Mucosa of rectum (tissue), 2 donors: Measurements from ENCODE around the gene LGALS3.

Experiments used
- H3K27ac ChIP-seq, 2 donors: one replicate each; pipeline ENCODE4 v1.7.0; 2013; ENCODE audit warnings: inconsistent platforms in 2 of 2, low read depth in 2 of 2, low read length in 2 of 2
- H3K27me3 ChIP-seq, 2 donors: one replicate each; pipeline ENCODE4 v1.7.0; 2013; ENCODE audit warnings: low read length in 2 of 2; ENCODE audit not compliant: control insufficient read depth in 2 of 2, insufficient read depth in 2 of 2
- H3K36me3 ChIP-seq, 2 donors: one replicate each; pipeline ENCODE4 v1.7.0; 2013; ENCODE audit warnings: low read length in 2 of 2; ENCODE audit not compliant: control insufficient read depth in 2 of 2, insufficient read depth in 2 of 2
- H3K4me1 ChIP-seq, 2 donors: one replicate each; pipeline ENCODE4 v1.7.0; 2013; ENCODE audit warnings: low read length in 2 of 2, mild to moderate bottlenecking in 1 of 2; ENCODE audit not compliant: control insufficient read depth in 2 of 2, insufficient read depth in 2 of 2
- H3K4me3 ChIP-seq, 2 donors: one replicate each; pipeline ENCODE4 v1.7.0; 2013; ENCODE audit warnings: low read length in 2 of 2
- H3K9ac ChIP-seq, 2 donors: one replicate each; pipeline ENCODE4 v1.7.0; 2013; ENCODE audit warnings: low read length in 2 of 2, low read depth in 1 of 2, mild to moderate bottlenecking in 1 of 2
- H3K9me3 ChIP-seq, 2 donors: one replicate each; pipeline ENCODE4 v1.7.0; 2013; ENCODE audit warnings: low read length in 2 of 2; ENCODE audit not compliant: control insufficient read depth in 2 of 2
- donor health status: healthy.
- donor health status: Normal muscosa, but diverticular disease.

Gene LGALS3

GRCh38 chr14:55114720-55115119 is 14.3 kb upstream of the LGALS3 start:
- Histone ChIP-seq H3K27ac (peak overlapping the region; percentile 59 to 91), H3K27me3 (no peaks in the 10 kb centered on the region), H3K9ac (no peak overlapping the region), H3K4me1 (peaks cover 19 to 39% of the 10 kb centered on the region in 2 donors), H3K4me3 (no peak overlapping the region), H3K9me3 (no peaks in the 10 kb centered on the region), H3K36me3 (no peaks in the 10 kb centered on the region)

GRCh38 chr14:55115460-55115859 is 13.6 kb upstream of the LGALS3 start:
- Histone ChIP-seq H3K4me3 (no peak overlapping the region), H3K27ac (peak overlapping the region; percentile 83 to 91), H3K36me3 (no peaks in the 10 kb centered on the region), H3K27me3 (no peaks in the 10 kb centered on the region), H3K9ac (no peak overlapping the region), H3K9me3 (no peaks in the 10 kb centered on the region), H3K4me1 (peaks cover 24 to 47% of the 10 kb centered on the region in 2 donors)

- Histone ChIP-seq H3K27ac (peak overlapping the region; percentile 83 to 91), H3K9me3 (no peaks in the 10 kb centered on the region), H3K4me1 (peaks cover 28 to 51% of the 10 kb centered on the region in 2 donors), H3K36me3 (no peaks in the 10 kb centered on the region), H3K27me3 (no peaks in the 10 kb centered on the region), H3K4me3 (peak overlapping the region in 1 of 2 donors; percentile 14), H3K9ac (no peak overlapping the region)
These were observed 13.2 kb upstream of the LGALS3 start for GRCh38 chr14:55115861-55116245.

GRCh38 chr14:55116246-55117030 is 12.6 kb upstream of the LGALS3 start:
- peak overlapping the region; percentile 83 to 91 for H3K27ac ChIP-seq

GRCh38 chr14:55117803-55118441 is 11.1 kb upstream of the LGALS3 start:
- peak overlapping the region; percentile 62 to 69 for H3K27ac ChIP-seq
- H3K4me1 ChIP-seq, result peaks cover 43 to 69% of the 10 kb centered on the region in 2 donors
- no peaks in the 10 kb centered on the region for H3K9me3 ChIP-seq
- H3K9ac ChIP-seq, result no peak overlapping the region
- H3K27me3 ChIP-seq, result no peaks in the 10 kb centered on the region
- H3K4me3 ChIP-seq, result no peak overlapping the region
- no peaks in the 10 kb centered on the region for H3K36me3 ChIP-seq

More at GRCh38 chr14:55116246-55117030, 12.6 kb upstream of the LGALS3 start:
- no peaks in the 10 kb centered on the region for H3K36me3 ChIP-seq
- H3K9ac ChIP-seq, result peak overlapping the region; percentile 26 to 66
- no peaks in the 10 kb centered on the region for H3K9me3 ChIP-seq
- H3K4me1 ChIP-seq, result peaks cover 33 to 56% of the 10 kb centered on the region in 2 donors
- peak overlapping the region; percentile 5 to 52 for H3K4me3 ChIP-seq
- H3K27me3 ChIP-seq, result no peaks in the 10 kb centered on the region

GRCh38 chr14:55118761-55119160 is 10.3 kb upstream of the LGALS3 start:
- H3K27ac ChIP-seq, result peak overlapping the region; percentile 69 to 99
- no peaks in the 10 kb centered on the region for H3K27me3 ChIP-seq
- no peaks in the 10 kb centered on the region for H3K9me3 ChIP-seq
- H3K36me3 ChIP-seq, result no peaks in the 10 kb centered on the region
- H3K9ac ChIP-seq, result no peak overlapping the region
- peaks cover 51 to 77% of the 10 kb centered on the region in 2 donors for H3K4me1 ChIP-seq
- H3K4me3 ChIP-seq, result no peak overlapping the region

- no peaks in the 10 kb centered on the region for H3K27me3 ChIP-seq
- no peaks in the 10 kb centered on the region for H3K36me3 ChIP-seq
- H3K4me1 ChIP-seq, result peaks cover 61 to 85% of the 10 kb centered on the region in 2 donors
- peak overlapping the region; percentile 28 to 53 for H3K9ac ChIP-seq
- H3K27ac ChIP-seq, result peak overlapping the region; percentile 96 to 99
- H3K9me3 ChIP-seq, result no peaks in the 10 kb centered on the region
- H3K4me3 ChIP-seq, result peak overlapping the region; percentile 19 to 48
These were observed 8.2 kb upstream of the LGALS3 start for GRCh38 chr14:55120571-55121495.

GRCh38 chr14:55121628-55122439 is 7.2 kb upstream of the LGALS3 start:
- peak overlapping the region; percentile 49 to 53 for H3K9ac ChIP-seq
- peak overlapping the region; percentile 28 to 69 for H3K4me3 ChIP-seq
- H3K4me1 ChIP-seq, result peaks cover 58 to 85% of the 10 kb centered on the region in 2 donors
- peak overlapping the region; percentile 96 to 99 for H3K27ac ChIP-seq
- H3K27me3 ChIP-seq, result no peaks in the 10 kb centered on the region
- no peaks in the 10 kb centered on the region for H3K9me3 ChIP-seq
- no peaks in the 10 kb centered on the region for H3K36me3 ChIP-seq

- peak overlapping the region; percentile 38 to 69 for H3K4me3 ChIP-seq
- H3K36me3 ChIP-seq, result no peaks in the 10 kb centered on the region
- no peaks in the 10 kb centered on the region for H3K27me3 ChIP-seq
- H3K9me3 ChIP-seq, result no peaks in the 10 kb centered on the region
- H3K4me1 ChIP-seq, result peaks cover 58 to 86% of the 10 kb centered on the region in 2 donors
- H3K9ac ChIP-seq, result peak overlapping the region; percentile 57 to 77
- H3K27ac ChIP-seq, result peak overlapping the region; percentile 96 to 99
These were observed 6.5 kb upstream of the LGALS3 start for GRCh38 chr14:55122440-55122986.
